ENCODE measurements around the gene MED14. TPM values are rescaled to one million over a fixed set of nuclear protein-coding genes. Genes with fewer than 3 reads are reported as not detected.

MED14 gene
- total and polyA plus RNA-seq, 3 donors from 2014 or later: 13.2 to 19.1 (median 16.7) TPM

GRCh38 chrX:40749681-40750494 is 14.5 kb upstream of the MED14 start:
- Histone ChIP-seq H3K27me3 (no peaks in the 10 kb centered on the region), H3K36me3 (ENCODE audit: low read depth, missing control alignments) (no peaks in the 10 kb centered on the region), H3K9me3 (no peaks in the 10 kb centered on the region), H3K4me1 (no peaks in the 10 kb centered on the region), H3K27ac (no peak overlapping the region), H3K4me3 (no peak overlapping the region)
- intact Hi-C loops (cut with DNase I; ENCODE audit: low total_unique reads): no loop called here
- no peak for TF ChIP-seq POLR2A (IDR thresholded peaks at IDR 0.05)
- no peak for TF ChIP-seq CTCF (IDR thresholded peaks at IDR 0.05)
- no peak for DNase-seq
- 51 to 54% methylated on average over 4 of the region's 4 CpGs for WGBS, 2 donors

- Histone ChIP-seq H3K4me3 (no peak overlapping the region), H3K9me3 (no peaks in the 10 kb centered on the region), H3K27ac (no peak overlapping the region), H3K4me1 (no peaks in the 10 kb centered on the region), H3K36me3 (ENCODE audit: low read depth, missing control alignments) (no peaks in the 10 kb centered on the region), H3K27me3 (no peaks in the 10 kb centered on the region)
- DNase-seq: no peak
- intact Hi-C loops (cut with DNase I; ENCODE audit: low total_unique reads): no loop called here
- WGBS, 2 donors: 68 to 88% methylated on average over 1 of the region's 1 CpG
- TF ChIP-seq POLR2A (IDR thresholded peaks at IDR 0.05): no peak
- no peak for TF ChIP-seq CTCF (IDR thresholded peaks at IDR 0.05)
Observed at GRCh38 chrX:40748977-40749376, 13.6 kb upstream of the MED14 start.

- Histone ChIP-seq H3K4me3 (no peak overlapping the region), H3K36me3 (ENCODE audit: low read depth, missing control alignments) (no peaks in the 10 kb centered on the region), H3K27ac (no peak overlapping the region), H3K27me3 (no peaks in the 10 kb centered on the region), H3K4me1 (no peaks in the 10 kb centered on the region), H3K9me3 (no peaks in the 10 kb centered on the region)
- intact Hi-C loops (cut with DNase I; ENCODE audit: low total_unique reads): no loop called here
- DNase-seq: no peak
- 93 to 94% methylated on average over 3 to 6 of the region's 6 CpGs for WGBS, 2 donors
- no peak for TF ChIP-seq CTCF (IDR thresholded peaks at IDR 0.05)
- TF ChIP-seq POLR2A (IDR thresholded peaks at IDR 0.05): no peak
Observed at GRCh38 chrX:40746521-40746920, 11.2 kb upstream of the MED14 start.

- Histone ChIP-seq H3K9me3 (no peaks in the 10 kb centered on the region), H3K4me1 (no peaks in the 10 kb centered on the region), H3K27ac (peak overlapping the region; percentile 78 to 92), H3K27me3 (no peaks in the 10 kb centered on the region), H3K36me3 (ENCODE audit: low read depth, missing control alignments) (no peaks in the 10 kb centered on the region), H3K4me3 (peak overlapping the region; percentile 63 to 78)
- TF ChIP-seq POLR2A (IDR thresholded peaks at IDR 0.05) (no peak), CTCF (IDR thresholded peaks at IDR 0.05) (no peak)
- intact Hi-C loops (cut with DNase I; ENCODE audit: low total_unique reads): no loop called here
- WGBS, 2 donors: 0% methylated on average over 17 of the region's 17 CpGs
- DNase-seq: no peak
Observed at GRCh38 chrX:40736170-40736505, 796 bp upstream of the MED14 start.

- TF ChIP-seq CTCF (IDR thresholded peaks at IDR 0.05): no peak
- no peak for TF ChIP-seq POLR2A (IDR thresholded peaks at IDR 0.05)
- Histone ChIP-seq H3K27me3 (no peaks in the 10 kb centered on the region), H3K4me3 (peak overlapping the region; percentile 63 to 78), H3K4me1 (no peaks in the 10 kb centered on the region), H3K27ac (peak overlapping the region; percentile 78 to 92), H3K9me3 (no peaks in the 10 kb centered on the region), H3K36me3 (ENCODE audit: low read depth, missing control alignments) (no peaks in the 10 kb centered on the region)
- 0% methylated on average over 2 to 7 of the region's 20 CpGs for WGBS, 2 donors
- intact Hi-C loops (cut with DNase I; ENCODE audit: low total_unique reads): no loop called here
- DNase-seq: peak; percentile 16
Observed at GRCh38 chrX:40734971-40735324, 394 bp downstream of the MED14 start.

All from testis (tissue), 3 donors.